H9 (cell line): ENCODE results near the gene ZFAND3. TPM values are rescaled to one million over a fixed set of nuclear protein-coding genes. Genes with fewer than 3 reads are reported as not detected.

Experiments
- DNase-seq: peaks from one replicate; pipeline ENCODE4 v3.0.0-alpha.2; 2017
- H2AFZ ChIP-seq: one replicate; pipeline ENCODE4 v1.6.1; 2013; ENCODE audit warnings: mild to moderate bottlenecking, low read length, control low read depth, moderate library complexity
- H2AK5ac ChIP-seq: 2 replicates; pipeline ENCODE4 v1.6.1; 2013; ENCODE audit warnings: low read length, control low read depth, mixed read lengths; ENCODE audit not compliant: insufficient read length
- H2BK120ac ChIP-seq: one replicate; pipeline ENCODE4 v1.6.1; 2013; ENCODE audit warnings: low read depth, mild to moderate bottlenecking, low read length, control low read depth, inconsistent platforms; ENCODE audit not compliant: poor library complexity, severe bottlenecking
- H2BK12ac ChIP-seq: 2 replicates; pipeline ENCODE4 v1.6.1; 2013; ENCODE audit warnings: low read length, control low read depth, mixed read lengths, low read depth; ENCODE audit not compliant: insufficient read length
- H2BK15ac ChIP-seq: 2 replicates; pipeline ENCODE4 v1.6.1; 2013; ENCODE audit warnings: low read depth, low read length, control low read depth
- H2BK20ac ChIP-seq: one replicate; pipeline ENCODE4 v1.6.1; 2013; ENCODE audit warnings: low read depth, mild to moderate bottlenecking, low read length, control low read depth, inconsistent platforms; ENCODE audit not compliant: poor library complexity, severe bottlenecking
- H2BK5ac ChIP-seq: 2 replicates; pipeline ENCODE4 v1.6.1; 2013; ENCODE audit warnings: low read length, control low read depth, mixed read lengths; ENCODE audit not compliant: insufficient read length
- H3K14ac ChIP-seq: 2 replicates; pipeline ENCODE4 v1.6.1; 2013; ENCODE audit warnings: low read length, control low read depth; ENCODE audit not compliant: insufficient read depth
- H3K18ac ChIP-seq: 2 replicates; pipeline ENCODE4 v1.6.1; 2013; ENCODE audit warnings: low read depth, mild to moderate bottlenecking, mixed read lengths, low read length, control low read depth; ENCODE audit not compliant: insufficient read length
- H3K23ac ChIP-seq: 2 replicates; pipeline ENCODE4 v1.6.1; 2013; ENCODE audit warnings: low read length, control low read depth, mixed read lengths, low read depth; ENCODE audit not compliant: insufficient read length
- H3K23me2 ChIP-seq: 2 replicates; pipeline ENCODE4 v1.6.1; 2013; ENCODE audit warnings: low read depth, mild to moderate bottlenecking, mixed read lengths, low read length, control low read depth; ENCODE audit not compliant: insufficient read length, poor library complexity, severe bottlenecking
- H3K27ac ChIP-seq: 2 replicates; pipeline ENCODE4 v1.5.1; 2013; ENCODE audit warnings: low read length, control low read depth, mixed read lengths, low read depth; ENCODE audit not compliant: insufficient read length
- H3K27me3 ChIP-seq: 2 replicates; pipeline ENCODE4 v1.6.1; 2013; ENCODE audit warnings: low read length, control low read depth, inconsistent platforms; ENCODE audit not compliant: insufficient read depth
- H3K4ac ChIP-seq: 2 replicates; pipeline ENCODE4 v1.6.1; 2013; ENCODE audit warnings: low read depth, mild to moderate bottlenecking, control low read depth, inconsistent platforms, low read length, moderate library complexity
- H3K4me1 ChIP-seq: 2 replicates; pipeline ENCODE4 v1.6.1; 2013; ENCODE audit warnings: low read length, control low read depth, inconsistent platforms; ENCODE audit not compliant: insufficient read depth
- H3K4me2 ChIP-seq: 2 replicates; pipeline ENCODE4 v1.6.1; 2013; ENCODE audit warnings: low read length, control low read depth, mixed read lengths; ENCODE audit not compliant: insufficient read length, insufficient read depth
- H3K56ac ChIP-seq: 2 replicates; pipeline ENCODE4 v1.6.1; 2013; ENCODE audit warnings: low read depth, mild to moderate bottlenecking, mixed read lengths, low read length, control low read depth; ENCODE audit not compliant: insufficient read length
- H3K79me1 ChIP-seq: 2 replicates; pipeline ENCODE4 v1.6.1; 2013; ENCODE audit warnings: low read depth, mild to moderate bottlenecking, moderate library complexity, low read length, control low read depth, inconsistent platforms; ENCODE audit not compliant: insufficient read depth, poor library complexity, severe bottlenecking
- H3K79me2 ChIP-seq: 2 replicates; pipeline ENCODE4 v1.6.1; 2013; ENCODE audit warnings: low read length, control low read depth, inconsistent platforms; ENCODE audit not compliant: insufficient read depth
- H3K9ac ChIP-seq: 2 replicates; pipeline ENCODE4 v1.6.1; 2013; ENCODE audit warnings: low read length, control low read depth, mixed read lengths; ENCODE audit not compliant: insufficient read length; ENCODE audit errors: extremely low read depth
- H3K9me3 ChIP-seq: one replicate; pipeline ENCODE4 v1.6.1; 2013; ENCODE audit warnings: low read depth, low read length, inconsistent platforms; ENCODE audit not compliant: control insufficient read depth
- H3T11ph ChIP-seq: one replicate; pipeline ENCODE4 v1.6.1; 2013; ENCODE audit warnings: mild to moderate bottlenecking, low read length, control low read depth, inconsistent platforms
- H4K20me1 ChIP-seq: one replicate; pipeline ENCODE4 v1.6.1; 2013; ENCODE audit not compliant: control insufficient read depth, insufficient read length, insufficient read depth
- H4K5ac ChIP-seq: 2 replicates; pipeline ENCODE4 v1.6.1; 2013; ENCODE audit warnings: low read depth, mild to moderate bottlenecking, mixed read lengths, low read length, control low read depth; ENCODE audit not compliant: insufficient read length
- H4K8ac ChIP-seq: replicated peaks from 2 replicates; pipeline ENCODE4 v1.6.1; 2013; ENCODE audit warnings: low read length, control low read depth, mixed read lengths, low read depth; ENCODE audit not compliant: insufficient read length
- H4K91ac ChIP-seq: 2 replicates; pipeline ENCODE4 v1.6.1; 2013; ENCODE audit warnings: low read depth, mild to moderate bottlenecking, moderate library complexity, mixed read lengths, low read length, control low read depth; ENCODE audit not compliant: insufficient read length
- H3K27ac Mint-ChIP-seq, 3 experiments: 2 replicates in 2 of 3; 3 replicates in 1 of 3; pipeline ENCODE4 v1.8.0; 2020 to 2021; ENCODE audit warnings: mixed read lengths in 3 of 3, mild to moderate bottlenecking in 1 of 3, moderate library complexity in 1 of 3
- H3K27me3 Mint-ChIP-seq: 2 replicates; pipeline ENCODE4 v1.8.0; 2021; ENCODE audit warnings: low read depth, mild to moderate bottlenecking, moderate library complexity, mixed read lengths
- H3K36me3 Mint-ChIP-seq, 3 experiments: 2 replicates in 2 of 3; 3 replicates in 1 of 3; pipeline ENCODE4 v1.8.0; 2020 to 2021; ENCODE audit warnings: low read depth in 3 of 3, mixed read lengths in 3 of 3; ENCODE audit not compliant: insufficient read depth in 1 of 3
- H3K4me1 Mint-ChIP-seq, 2 experiments: 2 replicates each; pipeline ENCODE4 v1.8.0; 2020; ENCODE audit warnings: mixed read lengths in 2 of 2
- H3K4me3 Mint-ChIP-seq, 2 experiments: 2 replicates in 1 of 2; 3 replicates in 1 of 2; pipeline ENCODE4 v1.8.0; 2020 to 2021; ENCODE audit warnings: mild to moderate bottlenecking in 2 of 2, mixed read lengths in 2 of 2, moderate library complexity in 1 of 2
- H3K9me3 Mint-ChIP-seq, 2 experiments: 2 replicates in 1 of 2; 3 replicates in 1 of 2; pipeline ENCODE4 v1.8.0; 2020; ENCODE audit warnings: mild to moderate bottlenecking in 2 of 2, mixed read lengths in 2 of 2, moderate library complexity in 1 of 2
- CTCF ChIP-seq: fragments of 200-600 bp; sonication (generic); conservative IDR thresholded peaks from 3 replicates; pipeline ENCODE4 v1.8.0; 2021; ENCODE audit warnings: antibody characterized with exemption, mild to moderate bottlenecking
- WGBS: extraction: QIAGEN DNeasy Blood & Tissue Kit; methylation state at CpG from one replicate; pipeline ENCODE4 v1.1.7; 2013; ENCODE audit warnings: missing lambda C conversion rate, low lambda C conversion rate, mixed read lengths; ENCODE audit not compliant: insufficient read length; ENCODE audit errors: extremely low coverage; 5-methylcytosine and 5-hydroxymethylcytosine counted together
- total RNA-seq: library from RNA; stranded (reverse); gene quantifications from 2 replicates; pipeline ENCODE4 v1.2.1, GENCODE V29; 2021

ZFAND3 gene
- total RNA-seq, 1 experiment from 2014 or later, result 57.7 TPM

DNA sequence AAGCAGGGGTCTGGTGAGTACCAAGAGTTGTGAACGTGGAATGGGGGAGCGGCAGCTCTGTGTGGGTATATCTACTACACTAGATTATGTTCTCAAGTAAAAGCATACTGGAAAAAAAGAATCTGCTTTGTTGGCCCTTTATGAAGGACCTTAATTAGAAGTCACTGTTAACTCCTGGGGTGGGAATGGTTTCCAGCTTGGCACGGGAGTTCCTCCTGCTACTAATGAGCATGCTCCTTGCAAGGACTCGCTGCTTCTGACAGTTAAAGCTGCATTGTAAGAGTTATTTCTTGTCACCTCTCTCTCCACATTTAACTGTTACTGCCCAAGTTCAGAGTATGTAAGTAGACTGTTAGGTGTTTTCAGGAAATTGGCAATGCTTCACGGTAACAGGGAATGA lies 292.7 kb downstream of the ZFAND3 start:
- no peak overlapping the region for H3K23ac ChIP-seq
- no peak overlapping the region for H4K8ac ChIP-seq
- H3K4ac ChIP-seq, result no peak overlapping the region
- no peak overlapping the region for H2BK20ac ChIP-seq
- no CpG with 5 or more reads among the region's 5 CpGs for whole genome bisulfite sequencing
- no peak overlapping the region for H2BK15ac ChIP-seq
- H3K4me3 Mint-ChIP-seq, result no peak overlapping the region
- H2AK5ac ChIP-seq, result no peak overlapping the region
- no peaks in the 10 kb centered on the region for H3K27me3 Mint-ChIP-seq
- H3K4me2 ChIP-seq, result no peak overlapping the region
- no peaks in the 10 kb centered on the region for H3K9me3 ChIP-seq
- H2AFZ ChIP-seq, result no peak overlapping the region
- no peak for DNase-seq
- H4K5ac ChIP-seq, result no peak overlapping the region
- no peak overlapping the region for H3K27ac Mint-ChIP-seq
- no peak overlapping the region for H3K27ac ChIP-seq
- no peak overlapping the region for H3K9ac ChIP-seq
- H3K79me1 ChIP-seq, result no peaks in the 10 kb centered on the region
- H2BK120ac ChIP-seq, result no peak overlapping the region
- H3T11ph ChIP-seq, result no peak overlapping the region
- no peaks in the 10 kb centered on the region for H3K4me1 ChIP-seq
- no peak overlapping the region for H2BK5ac ChIP-seq
- H4K91ac ChIP-seq, result no peak overlapping the region
- H3K14ac ChIP-seq, result no peak overlapping the region
- no peak overlapping the region for H3K56ac ChIP-seq
- H3K27me3 ChIP-seq, result no peaks in the 10 kb centered on the region
- no peak overlapping the region for H2BK12ac ChIP-seq
- peaks cover 7 to 15% of the 10 kb centered on the region in 2 experiments; a peak in 3 of 4 replicates for H3K4me1 Mint-ChIP-seq
- no peaks in the 10 kb centered on the region for H3K36me3 Mint-ChIP-seq
- no peaks in the 10 kb centered on the region for H3K9me3 Mint-ChIP-seq
- TF ChIP-seq CTCF, result no peak
- H4K20me1 ChIP-seq, result no peaks in the 10 kb centered on the region
- no peak overlapping the region for H3K18ac ChIP-seq
- H3K79me2 ChIP-seq, result no peaks in the 10 kb centered on the region
- no peaks in the 10 kb centered on the region for H3K23me2 ChIP-seq
